Mesangial cell (primary cell): ENCODE results near the gene EFNA4. TPM values are rescaled to one million over a fixed set of nuclear protein-coding genes. Genes with fewer than 3 reads are reported as not detected.

Experiments used
- total RNA-seq: library from RNA; depleted of rRNA; stranded (reverse); fragments of >200 nt; gene quantifications from 2 replicates; pipeline ENCODE4 v1.2.3, GENCODE V29; 2015

The EFNA4 gene, protein sequence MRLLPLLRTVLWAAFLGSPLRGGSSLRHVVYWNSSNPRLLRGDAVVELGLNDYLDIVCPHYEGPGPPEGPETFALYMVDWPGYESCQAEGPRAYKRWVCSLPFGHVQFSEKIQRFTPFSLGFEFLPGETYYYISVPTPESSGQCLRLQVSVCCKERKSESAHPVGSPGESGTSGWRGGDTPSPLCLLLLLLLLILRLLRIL
- 13.5 and 17.6 TPM in 2 replicates for total RNA-seq

DNA sequence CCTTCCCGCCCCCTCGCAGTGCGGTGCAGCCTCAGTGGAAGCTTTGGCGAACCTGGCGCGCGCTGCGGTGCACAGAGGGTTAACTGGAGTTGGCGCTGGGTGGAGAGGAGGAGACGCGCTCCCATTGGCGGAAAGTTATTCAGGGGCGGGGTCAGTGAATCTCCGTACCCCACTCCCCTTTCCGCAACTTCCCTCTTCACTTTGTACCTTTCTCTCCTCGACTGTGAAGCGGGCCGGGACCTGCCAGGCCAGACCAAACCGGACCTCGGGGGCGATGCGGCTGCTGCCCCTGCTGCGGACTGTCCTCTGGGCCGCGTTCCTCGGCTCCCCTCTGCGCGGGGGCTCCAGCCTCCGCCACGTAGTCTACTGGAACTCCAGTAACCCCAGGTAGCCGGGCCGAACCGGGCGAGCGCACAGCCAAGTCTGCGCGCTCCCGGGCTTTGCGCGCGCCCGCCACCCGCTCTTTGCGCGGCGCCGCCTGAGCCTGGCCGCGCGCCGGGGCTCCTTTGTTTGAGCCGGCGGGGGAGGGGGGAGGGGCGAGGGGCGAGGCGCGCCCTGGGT lies at the start of gene EFNA4:
EFNA4 (plus strand) TSS at position 191 of the 561 bp plus-strand sequence; CDS start at position 275, 84 bp downstream.

DNA sequence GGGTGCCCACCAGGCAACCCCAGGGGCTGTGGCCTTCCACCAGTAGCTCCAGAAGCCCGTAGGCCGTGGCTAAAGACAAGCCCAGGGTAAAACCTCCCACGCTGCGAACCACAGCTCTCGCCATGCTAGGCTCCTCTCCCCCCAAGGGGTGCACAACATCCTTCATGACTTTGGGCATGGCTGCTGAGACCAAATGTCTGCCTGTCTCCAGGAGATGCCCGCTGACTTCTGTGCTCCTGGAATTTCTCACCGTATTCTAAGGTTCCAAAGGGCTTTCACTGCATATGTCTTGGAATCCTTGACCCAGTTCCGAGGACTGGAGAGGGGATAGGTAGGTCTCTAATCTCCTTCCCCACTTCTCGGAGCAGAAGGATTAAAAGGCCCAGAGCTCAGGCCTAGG lies 30.0 kb upstream of the EFNA4 start, which contains the start of the genes DCST1 and DCST2:
DCST1 (plus strand) TSS at position 301 of the 400 bp plus-strand sequence. CDS start 213 bp downstream, outside the sequence.
DCST2 (minus strand) TSS at position 258 of the 400 bp plus-strand sequence; CDS start at position 178, 80 bp downstream.

DNA sequence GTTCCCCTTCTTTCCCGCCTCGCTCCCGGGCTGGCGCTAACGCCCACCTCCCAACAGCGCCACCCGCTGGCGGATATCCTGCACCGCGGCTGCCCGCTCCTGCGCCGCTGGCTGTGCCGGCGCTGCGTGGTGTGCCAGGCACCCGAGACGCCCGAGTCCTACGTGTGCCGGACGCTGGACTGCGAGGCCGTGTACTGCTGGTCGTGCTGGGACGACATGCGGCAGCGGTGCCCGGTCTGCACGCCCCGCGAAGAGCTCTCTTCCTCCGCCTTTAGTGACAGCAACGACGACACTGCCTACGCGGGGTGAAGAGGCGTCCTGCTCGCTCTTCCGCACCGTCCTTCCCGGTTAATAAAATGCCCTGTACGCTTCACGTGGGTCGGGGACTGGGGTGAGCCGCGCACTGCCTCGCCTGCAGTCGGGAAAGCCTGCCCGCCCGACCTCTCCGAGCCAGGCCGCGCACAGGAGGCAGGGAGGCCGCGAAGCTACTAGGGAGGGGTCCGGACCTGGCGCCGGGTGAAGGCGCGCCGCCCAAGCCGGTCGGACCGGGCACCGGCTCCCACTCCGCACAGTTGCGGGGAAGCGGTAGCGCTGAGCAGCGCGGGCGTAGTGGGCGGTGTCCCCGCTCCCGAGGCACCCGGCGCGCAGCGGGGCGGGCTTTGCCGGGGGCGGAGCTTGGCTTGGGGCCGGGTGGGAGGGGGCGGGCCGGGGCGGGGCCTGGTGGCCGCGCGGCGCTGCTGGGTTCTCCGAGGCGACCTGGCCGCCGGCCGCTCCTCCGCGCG lies 12.8 kb upstream of the EFNA4 start, which contains the start of gene ADAM15:
ADAM15 (plus strand) TSS at position 757 of the 782 bp plus-strand sequence. CDS start 71 bp downstream, outside the sequence.

DNA sequence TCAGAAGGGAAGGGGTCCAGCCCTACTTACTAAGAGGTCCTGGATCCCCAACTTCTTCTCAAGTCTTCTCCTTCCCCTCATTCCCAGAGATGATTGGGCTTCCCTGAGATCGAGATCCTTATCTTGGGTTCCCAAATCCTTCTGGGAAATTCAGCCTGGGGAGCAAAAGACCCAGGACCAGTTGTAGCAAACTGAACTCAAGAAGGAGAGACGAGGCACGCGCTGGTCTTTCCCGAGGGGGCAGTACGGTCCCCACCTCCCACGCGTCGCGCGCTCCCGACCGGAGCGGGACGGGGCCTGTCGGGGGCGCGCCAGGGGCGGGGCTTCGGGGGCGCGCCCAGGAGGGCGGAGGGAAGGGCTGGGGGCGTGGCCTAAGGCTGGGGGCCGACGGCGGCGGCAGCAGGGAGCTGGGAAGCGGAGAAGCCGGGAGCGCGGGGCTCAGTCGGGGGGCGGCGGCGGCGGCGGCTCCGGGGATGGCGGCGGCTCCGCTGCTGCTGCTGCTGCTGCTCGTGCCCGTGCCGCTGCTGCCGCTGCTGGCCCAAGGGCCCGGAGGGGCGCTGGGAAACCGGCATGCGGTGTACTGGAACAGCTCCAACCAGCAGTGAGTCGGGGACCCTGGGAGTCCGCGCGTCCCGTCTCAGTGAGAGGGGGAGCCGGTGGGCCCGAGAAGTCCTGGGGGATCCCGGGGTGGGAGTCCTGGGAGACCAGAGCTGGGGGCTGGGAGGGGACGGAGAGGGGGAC lies 15.1 kb downstream of the EFNA4 start, which contains the start of gene EFNA3:
EFNA3 (plus strand) TSS at position 369 of the 741 bp plus-strand sequence; CDS start at position 474, 105 bp downstream.

Other genes starting within 250 kb of the EFNA4 start
- gene KCNN3, start 193.5 kb upstream of the EFNA4 start, total RNA-seq: under 0.01 TPM in 2 replicates
- 10.8 and 13.6 TPM in 2 replicates for gene PMVK, start 127.0 kb upstream of the EFNA4 start, total RNA-seq
- gene PBXIP1, start 107.6 kb upstream of the EFNA4 start, total RNA-seq: 19.6 and 134 TPM in 2 replicates
- gene PYGO2, start 102.0 kb upstream of the EFNA4 start, total RNA-seq: 21.0 and 27.5 TPM in 2 replicates
- gene SHC1, start 93.0 kb upstream of the EFNA4 start, total RNA-seq: 197 and 225 TPM in 2 replicates
- gene CKS1B, start 89.1 kb upstream of the EFNA4 start, total RNA-seq: 35.0 and 288 TPM in 2 replicates
- 39.6 and 50.0 TPM in 2 replicates for gene FLAD1, start 80.4 kb upstream of the EFNA4 start, total RNA-seq
- 0.89 TPM in 1 of 2 replicates, not detected in the other for gene LENEP, start 70.2 kb upstream of the EFNA4 start, total RNA-seq
- gene ZBTB7B, start 60.9 kb upstream of the EFNA4 start, total RNA-seq: 19.1 and 23.5 TPM in 2 replicates
- 0.13 TPM in 1 of 2 replicates, not detected in the other for gene DCST2, start 30.0 kb upstream of the EFNA4 start, total RNA-seq
- not detected in 2 replicates for gene DCST1, start 29.9 kb upstream of the EFNA4 start, total RNA-seq
- gene ADAM15, start 12.4 kb upstream of the EFNA4 start, total RNA-seq: 116 and 227 TPM in 2 replicates
- gene EFNA3, start 15.1 kb downstream of the EFNA4 start, total RNA-seq: 0.98 and 4.3 TPM in 2 replicates
- gene EFNA1, start 64.1 kb downstream of the EFNA4 start, total RNA-seq: 10.6 and 41.1 TPM in 2 replicates
- 42.0 and 45.3 TPM in 2 replicates for gene SLC50A1, start 72.1 kb downstream of the EFNA4 start, total RNA-seq
- 65.3 and 79.0 TPM in 2 replicates for gene DPM3, start 76.8 kb downstream of the EFNA4 start, total RNA-seq
- gene KRTCAP2, start 109.6 kb downstream of the EFNA4 start, total RNA-seq: 239 and 262 TPM in 2 replicates
- gene TRIM46, start 110.1 kb downstream of the EFNA4 start, total RNA-seq: 6.0 and 11.2 TPM in 2 replicates
- gene THBS3, start 144.2 kb downstream of the EFNA4 start, total RNA-seq: 10.3 and 67.4 TPM in 2 replicates
- gene MTX1, start 145.0 kb downstream of the EFNA4 start, total RNA-seq: 113 and 146 TPM in 2 replicates
- gene ENTREP3, start 191.7 kb downstream of the EFNA4 start, total RNA-seq: 28.8 and 35.4 TPM in 2 replicates
- 116 and 121 TPM in 2 replicates for gene SCAMP3, start 198.6 kb downstream of the EFNA4 start, total RNA-seq
- 20.0 and 23.3 TPM in 2 replicates for gene CLK2, start 209.8 kb downstream of the EFNA4 start, total RNA-seq
- gene HCN3, start 213.7 kb downstream of the EFNA4 start, total RNA-seq: 2.1 and 2.4 TPM in 2 replicates
- gene PKLR, start 237.7 kb downstream of the EFNA4 start, total RNA-seq: not detected in 2 replicates
- gene FDPS, start 245.1 kb downstream of the EFNA4 start, total RNA-seq: 148 and 342 TPM in 2 replicates